Measurements from ENCODE around the gene ABHD12B. TPM values are rescaled to one million over a fixed set of nuclear protein-coding genes. Genes with fewer than 3 reads are reported as not detected.
"Not testable (repeated sequence)": the region's sequence is repeated elsewhere in the genome, so short reads cannot be mapped to it uniquely, and the experiment has no call there.

The ABHD12B gene
- total RNA-seq, 1 experiment from 2014 or later = not detected

DNA sequence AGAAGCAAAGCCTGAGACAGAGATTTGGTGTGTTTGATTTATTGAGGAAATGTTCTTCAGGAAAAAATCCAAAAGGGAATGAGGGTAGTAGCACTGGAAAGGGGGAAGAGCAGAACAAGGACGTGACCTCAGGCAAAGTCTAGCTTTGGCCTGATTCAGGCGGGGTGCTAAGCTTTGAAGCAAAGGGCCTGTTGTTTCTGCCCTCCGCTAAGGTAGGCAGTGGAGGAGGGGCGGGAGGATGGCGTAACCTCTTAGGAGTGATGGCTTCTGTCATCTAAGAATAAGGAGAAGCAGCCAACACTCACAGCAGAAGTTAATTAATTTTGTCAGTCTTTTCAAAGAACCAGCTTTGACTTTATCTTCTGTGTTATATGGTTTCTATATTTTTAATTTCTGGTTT lies 20.4 kb downstream of the ABHD12B start:
- POLR2A ChIA-PET (ENCODE audit: unreplicated experiment) = no interaction called here
- Histone ChIP-seq H3K9me3 (ENCODE audit: insufficient read depth, low read depth) (no peaks in the 10 kb centered on the region), H3F3A (ENCODE audit: insufficient read depth, low read depth) (no peaks in the 10 kb centered on the region), H3K9me2 (ENCODE audit: insufficient read depth) (no peaks in the 10 kb centered on the region), H3K27ac (no peak overlapping the region), H3K4me1 (replicated peaks; ENCODE audit: insufficient read depth) (no peaks in the 10 kb centered on the region), H3K4me2 (no peak overlapping the region), H4K20me1 (ENCODE audit: insufficient read depth) (no peaks in the 10 kb centered on the region), H3K79me2 (ENCODE audit: low read depth) (no peaks in the 10 kb centered on the region), H3K36me3 (ENCODE audit: low read depth) (no peaks in the 10 kb centered on the region), H2AFZ (no peak overlapping the region), H3K4me3 (no peak overlapping the region), H3K27me3 (ENCODE audit: insufficient read depth, low read depth) (no peaks in the 10 kb centered on the region)
- no TSS peak for BruUV-seq (replicated peaks)
- TF ChIP-seq EZH2 (IDR thresholded peaks at IDR 0.05; ENCODE audit: low read depth) = no peak
- TF ChIP-seq, protein P1, sequence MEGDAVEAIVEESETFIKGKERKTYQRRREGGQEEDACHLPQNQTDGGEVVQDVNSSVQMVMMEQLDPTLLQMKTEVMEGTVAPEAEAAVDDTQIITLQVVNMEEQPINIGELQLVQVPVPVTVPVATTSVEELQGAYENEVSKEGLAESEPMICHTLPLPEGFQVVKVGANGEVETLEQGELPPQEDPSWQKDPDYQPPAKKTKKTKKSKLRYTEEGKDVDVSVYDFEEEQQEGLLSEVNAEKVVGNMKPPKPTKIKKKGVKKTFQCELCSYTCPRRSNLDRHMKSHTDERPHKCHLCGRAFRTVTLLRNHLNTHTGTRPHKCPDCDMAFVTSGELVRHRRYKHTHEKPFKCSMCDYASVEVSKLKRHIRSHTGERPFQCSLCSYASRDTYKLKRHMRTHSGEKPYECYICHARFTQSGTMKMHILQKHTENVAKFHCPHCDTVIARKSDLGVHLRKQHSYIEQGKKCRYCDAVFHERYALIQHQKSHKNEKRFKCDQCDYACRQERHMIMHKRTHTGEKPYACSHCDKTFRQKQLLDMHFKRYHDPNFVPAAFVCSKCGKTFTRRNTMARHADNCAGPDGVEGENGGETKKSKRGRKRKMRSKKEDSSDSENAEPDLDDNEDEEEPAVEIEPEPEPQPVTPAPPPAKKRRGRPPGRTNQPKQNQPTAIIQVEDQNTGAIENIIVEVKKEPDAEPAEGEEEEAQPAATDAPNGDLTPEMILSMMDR (conservative IDR thresholded peaks at IDR 0.05) = no peak
- DNase-seq = no peak
- intact Hi-C loops (cut with micrococcal nuclease; ENCODE audit: unreplicated experiment) = no loop called here
- CTCF ChIA-PET = no interaction called here

DNA sequence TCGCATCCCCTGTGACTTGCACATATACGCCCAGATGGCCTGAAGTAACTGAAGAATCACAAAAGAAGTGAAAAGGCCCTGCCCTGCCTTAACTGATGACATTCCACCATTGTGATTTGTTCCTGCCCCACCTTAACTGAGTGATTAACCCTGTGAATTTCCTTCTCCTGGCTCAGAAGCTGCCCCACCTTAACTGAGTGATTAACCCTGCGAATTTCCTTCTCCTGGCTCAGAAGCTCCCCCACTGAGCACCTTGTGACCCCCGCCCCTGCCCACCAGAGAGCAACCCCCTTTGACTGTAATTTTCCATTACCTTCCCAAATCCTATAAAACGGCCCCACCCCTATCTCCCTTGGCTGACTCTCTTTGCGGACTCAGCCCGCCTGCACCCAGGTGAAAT lies 24.6 kb downstream of the ABHD12B start:
- POLR2A ChIA-PET (ENCODE audit: unreplicated experiment); H2AFZ ChIP-seq; H3F3A ChIP-seq (ENCODE audit: insufficient read depth, low read depth); H3K36me3 ChIP-seq (ENCODE audit: low read depth); H3K27ac ChIP-seq; H3K4me2 ChIP-seq; H3K9me3 ChIP-seq (ENCODE audit: insufficient read depth, low read depth); H4K20me1 ChIP-seq (ENCODE audit: insufficient read depth); H3K79me2 ChIP-seq (ENCODE audit: low read depth); H3K9me2 ChIP-seq (ENCODE audit: insufficient read depth); H3K4me3 ChIP-seq; BruUV-seq (replicated peaks); intact Hi-C loops (cut with micrococcal nuclease; ENCODE audit: unreplicated experiment); CTCF ChIA-PET; H3K27me3 ChIP-seq (ENCODE audit: insufficient read depth, low read depth); H3K4me1 ChIP-seq (replicated peaks; ENCODE audit: insufficient read depth); DNase-seq: not testable (repeated sequence)

DNA sequence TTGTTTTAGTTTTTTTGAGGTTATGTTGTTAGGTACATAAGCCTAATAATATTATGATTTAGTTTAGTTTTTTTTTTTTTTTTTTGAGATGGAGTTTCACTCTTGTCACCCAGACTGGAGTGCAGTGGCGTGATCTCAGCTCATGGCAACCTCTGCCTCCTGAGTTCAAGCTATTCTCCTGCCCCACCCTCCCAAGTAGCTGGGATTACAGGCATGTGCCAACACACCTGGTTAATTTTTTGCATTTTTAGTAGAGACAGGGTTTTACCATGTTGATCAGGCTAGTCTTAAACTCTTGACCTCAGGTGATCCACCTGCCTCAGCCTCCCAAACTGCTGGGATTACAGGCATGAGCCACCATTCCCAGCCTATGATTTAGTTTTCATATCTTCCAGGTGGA lies 25.2 kb downstream of the ABHD12B start:
- H4K20me1 ChIP-seq (ENCODE audit: insufficient read depth); H3K36me3 ChIP-seq (ENCODE audit: low read depth); H3K9me3 ChIP-seq (ENCODE audit: insufficient read depth, low read depth); H3K4me3 ChIP-seq; H3K79me2 ChIP-seq (ENCODE audit: low read depth); DNase-seq; H3K9me2 ChIP-seq (ENCODE audit: insufficient read depth); POLR2A ChIA-PET (ENCODE audit: unreplicated experiment); H3K27me3 ChIP-seq (ENCODE audit: insufficient read depth, low read depth); H3K4me2 ChIP-seq; H3K4me1 ChIP-seq (replicated peaks; ENCODE audit: insufficient read depth); H3F3A ChIP-seq (ENCODE audit: insufficient read depth, low read depth); BruUV-seq (replicated peaks); H2AFZ ChIP-seq; CTCF ChIA-PET; intact Hi-C loops (cut with micrococcal nuclease; ENCODE audit: unreplicated experiment); H3K27ac ChIP-seq: not testable (repeated sequence)

DNA sequence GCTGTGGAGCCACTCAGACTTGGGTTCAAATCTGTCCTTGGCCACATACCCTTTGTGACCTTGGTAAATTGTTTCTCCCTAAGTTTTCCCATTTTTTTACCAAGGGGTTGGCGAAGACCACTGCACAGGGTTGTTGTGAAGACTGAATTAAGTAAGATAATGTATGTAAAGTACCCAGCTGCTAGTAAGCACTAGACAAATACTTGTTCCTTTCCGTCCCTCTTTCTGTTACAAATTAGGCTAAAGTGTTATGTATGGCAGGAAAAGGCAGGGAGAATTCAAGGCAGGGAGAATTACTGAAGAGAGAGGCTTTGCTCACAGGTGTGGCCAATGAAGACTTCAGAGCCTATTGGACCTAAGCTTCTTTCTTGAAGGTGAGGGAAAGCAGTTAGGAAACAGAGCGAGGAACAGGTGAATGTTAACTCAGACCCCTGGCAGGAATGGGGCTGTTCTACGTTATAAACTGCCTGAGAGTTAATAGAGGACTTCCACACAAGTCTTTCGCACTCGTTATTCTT lies 25.9 kb downstream of the ABHD12B start:
- H3K4me2 ChIP-seq = no peak overlapping the region
- no peaks in the 10 kb centered on the region for H3K4me1 ChIP-seq (replicated peaks; ENCODE audit: insufficient read depth)
- H3K79me2 ChIP-seq (ENCODE audit: low read depth) = no peaks in the 10 kb centered on the region
- intact Hi-C loops (cut with micrococcal nuclease; ENCODE audit: unreplicated experiment) = no loop called here
- H2AFZ ChIP-seq = no peak overlapping the region
- CTCF ChIA-PET = no interaction called here
- H3K27ac ChIP-seq = no peak overlapping the region
- no peaks in the 10 kb centered on the region for H3F3A ChIP-seq (ENCODE audit: insufficient read depth, low read depth)
- BruUV-seq (replicated peaks) = no TSS peak
- H3K9me2 ChIP-seq (ENCODE audit: insufficient read depth) = no peaks in the 10 kb centered on the region
- H3K36me3 ChIP-seq (ENCODE audit: low read depth) = no peaks in the 10 kb centered on the region
- POLR2A ChIA-PET (ENCODE audit: unreplicated experiment) = no interaction called here
- H3K4me3 ChIP-seq = no peak overlapping the region
- H4K20me1 ChIP-seq (ENCODE audit: insufficient read depth) = no peaks in the 10 kb centered on the region
- no peak for DNase-seq
- H3K27me3 ChIP-seq (ENCODE audit: insufficient read depth, low read depth) = no peaks in the 10 kb centered on the region
- no peaks in the 10 kb centered on the region for H3K9me3 ChIP-seq (ENCODE audit: insufficient read depth, low read depth)
- TF ChIP-seq, protein P1 (conservative IDR thresholded peaks at IDR 0.05) = no peak
- no peak for TF ChIP-seq EZH2 (IDR thresholded peaks at IDR 0.05; ENCODE audit: low read depth)

Measured in PC-9 (cell line).